ENCODE measurements around the gene TYW1B.
"Not testable (repeated sequence)": the region's sequence is repeated elsewhere in the genome, so short reads cannot be mapped to it uniquely, and the experiment has no call there.

Gene TYW1B

GRCh38 chr7:72810437-72810836, 17.6 kb downstream of the TYW1B start:
- DNase-seq (ENCODE audit: low spot score), result not testable (repeated sequence)

- DNase-seq (ENCODE audit: low spot score), result not testable (repeated sequence)
These were observed 19.5 kb downstream of the TYW1B start for GRCh38 chr7:72808511-72808910.

GRCh38 chr7:72806851-72807250, 21.1 kb downstream of the TYW1B start:
- DNase-seq (ENCODE audit: low spot score), result not testable (repeated sequence)

- DNase-seq (ENCODE audit: low spot score), result no peak
These were observed 22.2 kb downstream of the TYW1B start for GRCh38 chr7:72805526-72806494.

GRCh38 chr7:72803778-72804177, 24.2 kb downstream of the TYW1B start:
- not testable (repeated sequence) for DNase-seq (ENCODE audit: low spot score)

- DNase-seq (ENCODE audit: low spot score), result not testable (repeated sequence)
These were observed 26.4 kb downstream of the TYW1B start for GRCh38 chr7:72801564-72801963.

GRCh38 chr7:72795401-72795800, 32.6 kb downstream of the TYW1B start:
- not testable (repeated sequence) for DNase-seq (ENCODE audit: low spot score)

GRCh38 chr7:72793791-72794190, 34.2 kb downstream of the TYW1B start:
- DNase-seq (ENCODE audit: low spot score), result no peak

GRCh38 chr7:72790698-72791060, 37.3 kb downstream of the TYW1B start:
- not testable (repeated sequence) for DNase-seq (ENCODE audit: low spot score)

GRCh38 chr7:72790048-72790697, 37.8 kb downstream of the TYW1B start:
- DNase-seq (ENCODE audit: low spot score), result not testable (repeated sequence)

GRCh38 chr7:72785166-72785955, 42.6 kb downstream of the TYW1B start:
- no peak for DNase-seq (ENCODE audit: low spot score)

- peak; percentile 75 for DNase-seq (ENCODE audit: low spot score)
These were observed 44.2 kb downstream of the TYW1B start for GRCh38 chr7:72783601-72784370.

GRCh38 chr7:72781631-72782030, 46.4 kb downstream of the TYW1B start:
- DNase-seq (ENCODE audit: low spot score), result no peak

GRCh38 chr7:72781161-72781560, 46.8 kb downstream of the TYW1B start:
- DNase-seq (ENCODE audit: low spot score), result no peak

GRCh38 chr7:72780289-72780894, 47.6 kb downstream of the TYW1B start:
- DNase-seq (ENCODE audit: low spot score), result not testable (repeated sequence)

- DNase-seq (ENCODE audit: low spot score), result not testable (repeated sequence)
These were observed 50.8 kb downstream of the TYW1B start for GRCh38 chr7:72777167-72777566.

- DNase-seq (ENCODE audit: low spot score), result not testable (repeated sequence)
These were observed 55.4 kb downstream of the TYW1B start for GRCh38 chr7:72772627-72773026.

GRCh38 chr7:72766994-72767393, 61.0 kb downstream of the TYW1B start:
- not testable (repeated sequence) for DNase-seq (ENCODE audit: low spot score)

GRCh38 chr7:72760602-72761001, 67.4 kb downstream of the TYW1B start:
- no peak for DNase-seq (ENCODE audit: low spot score)

GRCh38 chr7:72754312-72754711, 73.7 kb downstream of the TYW1B start:
- DNase-seq (ENCODE audit: low spot score), result no peak

GRCh38 chr7:72753781-72754180, 74.2 kb downstream of the TYW1B start:
- no peak for DNase-seq (ENCODE audit: low spot score)
